Activated B cell treated with CpG ODN at 0.5 μM for 24 hours (primary cell): Measurements from ENCODE around the gene NDUFA12. TPM values are rescaled to one million over a fixed set of nuclear protein-coding genes. Genes with fewer than 3 reads are reported as not detected.

Source experiments
- ATAC-seq: fragments of 200-7000 bp; cut with Tn5 transposase; one replicate; pipeline ENCODE4 v1.10.0; 2021; ENCODE audit warnings: low read depth, mild to moderate bottlenecking, moderate library complexity
- CTCF ChIA-PET: fragments of 350-600 bp; sonication (Branson Sonifier 250); formaldehyde crosslinking; loops from one replicate; lab custom pipeline; 2021; ENCODE audit warnings: antibody characterized with exemption; lab: Charles Lee
- POLR2A ChIA-PET: fragments of 350-600 bp; sonication (Branson Sonifier 250); formaldehyde crosslinking; loops from one replicate; lab custom pipeline; 2021; ENCODE audit warnings: antibody characterized with exemption; lab: Charles Lee
- DNase-seq: peaks from one replicate; pipeline ENCODE4 v3.0.0; 2022
- H3K27ac Mint-ChIP-seq: one replicate; pipeline ENCODE4 v1.8.0; 2020; ENCODE audit warnings: mixed read lengths
- H3K27me3 Mint-ChIP-seq: one replicate; pipeline ENCODE4 v1.8.0; 2021; ENCODE audit warnings: mixed read lengths
- H3K36me3 Mint-ChIP-seq: one replicate; pipeline ENCODE4 v1.8.0; 2021; ENCODE audit warnings: low read depth, mixed read lengths
- H3K4me1 Mint-ChIP-seq: one replicate; pipeline ENCODE4 v1.8.0; 2021; ENCODE audit warnings: mixed read lengths
- H3K4me3 Mint-ChIP-seq: one replicate; pipeline ENCODE4 v1.8.0; 2020; ENCODE audit warnings: mild to moderate bottlenecking, mixed read lengths
- H3K9me3 Mint-ChIP-seq: one replicate; pipeline ENCODE4 v1.8.0; 2020; ENCODE audit warnings: mixed read lengths
- CTCF ChIP-seq: fragments of 200-600 bp; IDR thresholded peaks from one replicate; pipeline ENCODE4 v1.8.0; 2022; ENCODE audit warnings: antibody characterized with exemption, mild to moderate bottlenecking
- intact Hi-C: fragments of 100-400 bp; cut with micrococcal nuclease; formaldehyde crosslinking; loops from one replicate; pipeline ENCODE4 v1.15.1; 2024
- total RNA-seq: library from RNA; stranded (reverse); gene quantifications from 2 replicates; pipeline ENCODE4 v1.2.3, GENCODE V29; 2022

NDUFA12 gene
- total RNA-seq, 1 donor from 2014 or later, result 81.7 TPM

DNA sequence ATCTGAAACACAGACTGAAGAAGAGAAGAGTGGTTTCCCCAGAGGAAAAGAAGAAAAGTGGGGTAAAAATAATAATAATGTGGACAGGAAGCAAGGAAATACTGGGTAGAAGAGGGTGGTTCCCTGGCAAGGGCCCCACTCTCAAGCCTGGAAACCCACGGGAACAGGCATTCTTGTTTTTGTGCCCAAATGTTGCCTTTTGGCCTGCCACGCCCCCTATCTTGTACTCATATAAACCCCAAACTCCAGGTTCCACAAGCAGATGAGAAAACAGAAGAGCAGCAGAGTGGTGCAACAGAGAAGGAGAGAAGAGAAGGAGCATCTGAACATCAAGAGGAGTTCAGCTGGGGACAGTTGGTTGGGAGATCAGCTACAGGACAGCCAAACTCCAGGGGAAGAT is 51.2 kb downstream of the NDUFA12 start:
- no peak overlapping the region for H3K27ac Mint-ChIP-seq
- H3K4me1 Mint-ChIP-seq, result no peaks in the 10 kb centered on the region
- no peaks in the 10 kb centered on the region for H3K36me3 Mint-ChIP-seq
- ChIA-PET POLR2A (no interaction called here), CTCF (no interaction called here)
- peaks cover 5% of the 10 kb centered on the region for H3K27me3 Mint-ChIP-seq
- DNase-seq (no peak), ATAC-seq (no peak)
- H3K9me3 Mint-ChIP-seq, result no peaks in the 10 kb centered on the region
- TF ChIP-seq CTCF, result no peak
- H3K4me3 Mint-ChIP-seq, result no peak overlapping the region
- intact Hi-C loops, result no loop called here

DNA sequence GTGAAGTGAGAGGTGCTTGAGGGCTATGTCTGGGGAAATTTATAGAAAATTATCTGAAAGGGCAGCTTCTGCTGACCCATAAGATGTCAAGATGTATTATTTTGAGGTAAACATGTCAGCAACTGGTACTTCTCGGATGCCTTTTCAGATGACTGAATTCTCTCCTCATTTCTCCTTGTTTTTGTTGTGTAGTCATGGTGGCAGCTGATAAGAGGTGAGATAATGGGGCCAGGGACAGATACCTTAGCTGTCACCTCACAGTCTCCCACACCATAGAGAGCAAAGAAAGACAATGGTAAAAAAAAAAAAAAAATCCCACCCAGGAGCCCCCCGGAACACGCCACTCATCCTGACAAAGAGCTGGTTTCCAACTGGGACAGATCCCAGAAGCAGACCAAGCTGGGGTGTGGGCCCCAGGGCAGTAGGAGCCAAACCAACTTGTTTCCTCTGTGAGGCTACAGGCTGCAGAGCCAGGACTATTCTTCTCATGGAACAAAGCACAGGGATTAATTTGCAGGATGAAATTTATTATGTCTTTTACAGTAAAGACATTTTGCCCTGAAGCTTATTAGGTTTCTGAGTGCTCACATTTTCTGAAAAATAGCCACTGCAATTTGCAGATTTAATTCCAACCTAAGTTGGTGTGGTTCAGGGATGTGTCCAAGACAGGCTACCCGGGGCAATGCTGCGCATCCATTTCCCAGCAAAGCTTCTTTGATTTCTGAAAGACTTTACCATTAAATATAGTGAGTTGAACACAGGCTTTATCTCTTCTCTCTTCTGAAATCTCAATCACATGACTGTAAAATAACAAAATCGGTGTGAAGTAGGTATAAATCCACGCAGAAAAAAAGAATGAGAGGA is 52.2 kb downstream of the NDUFA12 start:
- DNase-seq (no peak), ATAC-seq (no peak)
- Mint-ChIP-seq H3K27me3 (peaks cover 5% of the 10 kb centered on the region), H3K9me3 (no peaks in the 10 kb centered on the region), H3K36me3 (no peaks in the 10 kb centered on the region), H3K4me1 (no peaks in the 10 kb centered on the region), H3K27ac (no peak overlapping the region), H3K4me3 (no peak overlapping the region)
- CTCF ChIA-PET, result no interaction called here
- no peak for TF ChIP-seq CTCF
- intact Hi-C loops, result no loop called here
- POLR2A ChIA-PET, result interaction anchor here (0.7 kb wide), 1 partner anchor 681 kb away, joined by 4 read pairs; no protein-coding TSS in a partner anchor

DNA sequence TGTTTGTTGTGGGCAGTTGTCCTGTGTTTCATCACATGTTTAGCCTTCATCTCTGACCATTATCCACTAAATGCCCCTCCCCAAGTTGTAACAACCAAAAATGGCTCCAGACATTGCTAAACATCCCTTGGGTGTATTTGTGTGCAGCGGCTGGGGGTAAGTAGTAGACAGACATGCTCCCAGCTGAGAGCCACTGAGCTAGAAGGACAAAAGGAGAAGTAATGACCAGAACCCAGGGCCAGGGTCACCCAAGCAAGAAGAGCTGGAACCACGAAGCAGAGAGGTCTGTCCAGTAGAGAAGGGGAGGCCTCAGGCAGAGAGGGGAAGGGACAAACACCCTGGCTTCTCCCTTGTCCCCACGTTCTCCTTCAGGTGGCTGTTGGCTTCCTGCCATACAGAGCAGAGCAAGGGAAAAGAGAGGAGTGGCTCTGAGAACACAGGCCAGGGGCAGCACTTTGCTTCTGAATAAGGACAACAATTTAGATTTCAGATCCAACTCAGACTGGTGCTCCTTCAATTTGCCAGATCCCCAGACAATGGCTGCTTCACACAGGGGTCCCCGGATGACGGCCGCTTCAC is 55.2 kb downstream of the NDUFA12 start:
- TF ChIP-seq CTCF, result no peak
- no peak for ATAC-seq
- no peak for DNase-seq
- no peaks in the 10 kb centered on the region for H3K36me3 Mint-ChIP-seq
- H3K27me3 Mint-ChIP-seq, result peaks cover 2% of the 10 kb centered on the region
- ChIA-PET POLR2A (no interaction called here), CTCF (no interaction called here)
- H3K4me3 Mint-ChIP-seq, result no peak overlapping the region
- H3K4me1 Mint-ChIP-seq, result peaks cover 12% of the 10 kb centered on the region
- peaks cover 5% of the 10 kb centered on the region for H3K9me3 Mint-ChIP-seq
- intact Hi-C loops, result no loop called here
- H3K27ac Mint-ChIP-seq, result no peak overlapping the region

DNA sequence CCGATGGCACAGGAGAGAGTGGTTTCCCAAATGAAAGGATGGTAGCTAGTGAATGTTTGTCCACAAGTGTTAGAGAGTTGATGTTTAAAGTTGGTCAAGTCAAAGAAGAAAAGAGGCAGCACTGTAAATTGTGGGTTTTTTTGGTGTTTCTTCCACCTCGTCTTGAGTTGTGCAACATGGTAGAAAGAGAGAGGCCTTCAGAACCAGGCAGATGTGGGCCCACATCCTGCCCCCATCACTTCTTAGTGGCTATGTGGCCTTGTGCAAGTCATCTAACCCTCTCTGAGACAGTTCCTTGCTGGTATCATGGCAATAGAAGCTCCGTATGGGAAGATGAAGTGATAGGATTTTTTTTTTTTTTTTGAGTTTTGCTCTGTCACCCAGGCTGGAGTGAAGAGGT is 60.8 kb downstream of the NDUFA12 start:
- Mint-ChIP-seq H3K27ac (peak overlapping the region; percentile 9), H3K27me3 (no peaks in the 10 kb centered on the region), H3K4me3 (no peak overlapping the region), H3K9me3 (peaks cover 5% of the 10 kb centered on the region), H3K4me1 (peaks cover 23% of the 10 kb centered on the region), H3K36me3 (no peaks in the 10 kb centered on the region)
- no peak for TF ChIP-seq CTCF
- ChIA-PET POLR2A (interaction anchor here (0.7 kb wide), 1 partner anchor 10 kb away, joined by 4 read pairs; no protein-coding TSS in a partner anchor), CTCF (no interaction called here)
- ATAC-seq, result no peak
- no peak for DNase-seq
- intact Hi-C loops, result no loop called here

DNA sequence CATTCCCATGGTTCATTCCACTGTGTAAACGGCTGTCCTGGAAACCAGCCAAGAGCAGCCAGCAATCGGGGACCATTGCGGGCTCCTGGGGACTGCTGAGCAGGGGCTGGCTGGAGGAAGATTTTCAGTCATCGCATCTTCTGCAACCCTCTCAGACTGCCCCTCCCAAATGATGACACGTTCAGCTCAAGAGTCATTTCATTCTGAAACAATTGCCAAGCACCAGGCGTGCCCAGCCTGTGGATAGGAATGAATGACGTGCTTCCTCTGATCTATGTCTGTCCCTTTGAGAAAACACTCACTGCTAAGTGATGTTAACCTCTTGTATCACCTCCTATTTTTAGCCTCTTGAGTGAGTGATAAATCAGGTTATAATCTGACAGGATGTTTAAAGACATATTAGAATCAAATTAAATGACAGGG is 62.0 kb downstream of the NDUFA12 start:
- ChIA-PET POLR2A (no interaction called here), CTCF (no interaction called here)
- no peak for DNase-seq
- H3K27ac Mint-ChIP-seq, result no peak overlapping the region
- no peaks in the 10 kb centered on the region for H3K36me3 Mint-ChIP-seq
- no peak overlapping the region for H3K4me3 Mint-ChIP-seq
- no peak for TF ChIP-seq CTCF
- no peaks in the 10 kb centered on the region for H3K27me3 Mint-ChIP-seq
- intact Hi-C loops, result no loop called here
- H3K4me1 Mint-ChIP-seq, result peaks cover 23% of the 10 kb centered on the region
- H3K9me3 Mint-ChIP-seq, result peaks cover 5% of the 10 kb centered on the region
- ATAC-seq, result peak; percentile 60
